ENCODE data around the gene VILL.
"Not testable (repeated sequence)": the region's sequence is repeated elsewhere in the genome, so short reads cannot be mapped to it uniquely, and the experiment has no call there.

Gene VILL

GRCh38 chr3:38019658-38020341, 29.2 kb downstream of the VILL start:
- DNase-seq = no peak

- DNase-seq = no peak
Observed at GRCh38 chr3:38020342-38020726, 29.7 kb downstream of the VILL start.

GRCh38 chr3:38021196-38021595, 30.6 kb downstream of the VILL start:
- DNase-seq = no peak

GRCh38 chr3:38022301-38022700, 31.7 kb downstream of the VILL start:
- no peak for DNase-seq

- no peak for DNase-seq
Observed at GRCh38 chr3:38022896-38023709, 32.5 kb downstream of the VILL start.

- no peak for DNase-seq
Observed at GRCh38 chr3:38026856-38027255, 36.3 kb downstream of the VILL start.

GRCh38 chr3:38027466-38028465, 37.2 kb downstream of the VILL start:
- DNase-seq = no peak

GRCh38 chr3:38028621-38029361, 38.2 kb downstream of the VILL start:
- DNase-seq = no peak

- peak; percentile 22 for DNase-seq
Observed at GRCh38 chr3:38029400-38030125, 39.0 kb downstream of the VILL start, which contains the start of gene PLCD1. TSS of gene PLCD1 (minus strand) at chr3:38029642. CDS start at chr3:38029539, 103 bp downstream.

- DNase-seq = no peak
Observed at GRCh38 chr3:38030126-38031021, 39.8 kb downstream of the VILL start.

- peak; percentile 67 for DNase-seq
Observed at GRCh38 chr3:38031022-38031994, 40.7 kb downstream of the VILL start.

GRCh38 chr3:38032328-38032865, 41.8 kb downstream of the VILL start:
- no peak for DNase-seq

GRCh38 chr3:38033586-38033985, 43.0 kb downstream of the VILL start:
- not testable (repeated sequence) for DNase-seq

- DNase-seq = not testable (repeated sequence)
Observed at GRCh38 chr3:38034335-38034734, 43.7 kb downstream of the VILL start.

GRCh38 chr3:38036286-38036685, 45.7 kb downstream of the VILL start:
- DNase-seq = no peak

GRCh38 chr3:38036906-38037305, 46.3 kb downstream of the VILL start:
- DNase-seq = no peak

- peak; percentile 27 for DNase-seq
Observed at GRCh38 chr3:38038447-38038911, 47.9 kb downstream of the VILL start.

GRCh38 chr3:38039101-38039898, 48.7 kb downstream of the VILL start, which contains the start of gene DLEC1:
TSS of gene DLEC1 (plus strand) at chr3:38039208. CDS start at chr3:38039226, 18 bp downstream.
- DNase-seq = peak; percentile 88

All from hematopoietic multipotent progenitor cell treated with erythropoietin and hydrocortisone succinate and interleukin-3 and kit ligand, for 4 days (in vitro differentiated cells).